ENCODE results near the gene MRRF.

Gene MRRF

DNA sequence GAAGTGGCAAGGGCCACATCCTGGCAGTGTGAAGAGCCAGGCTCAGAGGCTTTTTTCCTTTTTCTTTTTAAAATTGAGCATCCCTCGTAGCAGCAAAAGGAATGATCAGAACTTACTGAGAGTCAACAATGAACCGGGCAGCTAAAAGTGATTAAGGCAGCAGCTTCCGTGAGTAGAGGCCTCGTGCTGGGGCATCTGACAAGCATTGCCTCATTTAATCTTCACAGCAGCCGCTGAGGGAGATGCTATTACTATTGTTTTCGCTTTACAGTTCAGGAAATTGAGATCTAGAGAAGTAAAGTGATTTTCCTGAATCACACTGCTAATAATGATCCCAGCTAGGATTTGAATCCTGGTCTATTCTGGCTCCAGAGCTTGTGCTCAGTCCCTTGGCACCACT lies 75.5 kb downstream of the MRRF start:
- TF ChIP-seq TAF1 (IDR thresholded peaks at IDR 0.05; ENCODE audit: borderline replicate concordance, insufficient read depth, low read length), result no peak
- TF ChIP-seq, protein P1, sequence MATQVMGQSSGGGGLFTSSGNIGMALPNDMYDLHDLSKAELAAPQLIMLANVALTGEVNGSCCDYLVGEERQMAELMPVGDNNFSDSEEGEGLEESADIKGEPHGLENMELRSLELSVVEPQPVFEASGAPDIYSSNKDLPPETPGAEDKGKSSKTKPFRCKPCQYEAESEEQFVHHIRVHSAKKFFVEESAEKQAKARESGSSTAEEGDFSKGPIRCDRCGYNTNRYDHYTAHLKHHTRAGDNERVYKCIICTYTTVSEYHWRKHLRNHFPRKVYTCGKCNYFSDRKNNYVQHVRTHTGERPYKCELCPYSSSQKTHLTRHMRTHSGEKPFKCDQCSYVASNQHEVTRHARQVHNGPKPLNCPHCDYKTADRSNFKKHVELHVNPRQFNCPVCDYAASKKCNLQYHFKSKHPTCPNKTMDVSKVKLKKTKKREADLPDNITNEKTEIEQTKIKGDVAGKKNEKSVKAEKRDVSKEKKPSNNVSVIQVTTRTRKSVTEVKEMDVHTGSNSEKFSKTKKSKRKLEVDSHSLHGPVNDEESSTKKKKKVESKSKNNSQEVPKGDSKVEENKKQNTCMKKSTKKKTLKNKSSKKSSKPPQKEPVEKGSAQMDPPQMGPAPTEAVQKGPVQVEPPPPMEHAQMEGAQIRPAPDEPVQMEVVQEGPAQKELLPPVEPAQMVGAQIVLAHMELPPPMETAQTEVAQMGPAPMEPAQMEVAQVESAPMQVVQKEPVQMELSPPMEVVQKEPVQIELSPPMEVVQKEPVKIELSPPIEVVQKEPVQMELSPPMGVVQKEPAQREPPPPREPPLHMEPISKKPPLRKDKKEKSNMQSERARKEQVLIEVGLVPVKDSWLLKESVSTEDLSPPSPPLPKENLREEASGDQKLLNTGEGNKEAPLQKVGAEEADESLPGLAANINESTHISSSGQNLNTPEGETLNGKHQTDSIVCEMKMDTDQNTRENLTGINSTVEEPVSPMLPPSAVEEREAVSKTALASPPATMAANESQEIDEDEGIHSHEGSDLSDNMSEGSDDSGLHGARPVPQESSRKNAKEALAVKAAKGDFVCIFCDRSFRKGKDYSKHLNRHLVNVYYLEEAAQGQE (IDR thresholded peaks at IDR 0.05; ENCODE audit: insufficient read depth in 1 of 2, low read depth in 2 of 2, low read length in 2 of 2), result no peak
- no peak for TF ChIP-seq POLR2AphosphoS5 (IDR thresholded peaks at IDR 0.05; ENCODE audit: low read depth, low read length)

DNA sequence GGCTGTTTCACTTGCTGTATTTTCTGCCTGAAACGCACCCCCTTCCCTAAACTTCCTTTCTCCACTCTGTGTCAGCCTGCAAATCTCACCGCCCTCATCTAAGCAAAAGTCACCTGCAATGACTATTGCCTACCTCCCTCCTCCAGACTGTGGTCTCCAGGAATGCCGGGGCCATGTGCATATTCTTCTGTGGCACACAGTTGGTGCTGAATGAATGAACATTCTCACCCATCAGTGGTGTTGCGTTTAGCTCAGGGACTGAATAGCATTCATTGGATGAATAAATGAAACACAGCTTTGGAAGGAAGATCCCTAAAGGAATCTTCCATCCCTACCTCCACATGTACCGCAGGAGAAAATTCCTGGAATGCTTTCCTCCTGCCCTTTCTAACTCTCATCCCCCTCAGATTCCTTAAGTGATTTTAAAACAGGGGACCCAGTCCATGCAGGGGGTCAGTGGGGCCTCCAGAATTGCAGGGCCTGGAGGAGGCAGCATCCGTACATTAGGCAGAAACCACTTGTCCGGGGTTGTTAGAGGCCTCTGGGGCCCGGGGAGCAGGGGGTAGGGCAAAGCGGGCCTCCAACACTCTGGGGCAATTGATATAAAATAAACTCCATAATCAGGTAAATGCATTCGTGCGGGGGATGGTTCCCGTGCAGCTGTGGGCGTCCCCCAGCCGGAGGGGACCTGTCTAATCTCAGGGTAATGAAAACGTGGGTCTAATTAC lies 77.8 kb downstream of the MRRF start:
- TF ChIP-seq FOXP2 (optimal IDR thresholded peaks at IDR 0.05; ENCODE audit: borderline replicate concordance, extremely low read depth, extremely low read length, insufficient read depth) (no peak), TAF1 (IDR thresholded peaks at IDR 0.05; ENCODE audit: borderline replicate concordance, insufficient read depth, low read length) (no peak), SIN3A (IDR thresholded peaks at IDR 0.05; ENCODE audit: borderline replicate concordance, insufficient read depth, low read length) (no peak), POLR2AphosphoS5 (IDR thresholded peaks at IDR 0.05; ENCODE audit: low read depth, low read length) (no peak)
- TF ChIP-seq, protein P1 (IDR thresholded peaks at IDR 0.05; ENCODE audit: insufficient read depth in 1 of 2, low read depth in 2 of 2, low read length in 2 of 2), result no peak

DNA sequence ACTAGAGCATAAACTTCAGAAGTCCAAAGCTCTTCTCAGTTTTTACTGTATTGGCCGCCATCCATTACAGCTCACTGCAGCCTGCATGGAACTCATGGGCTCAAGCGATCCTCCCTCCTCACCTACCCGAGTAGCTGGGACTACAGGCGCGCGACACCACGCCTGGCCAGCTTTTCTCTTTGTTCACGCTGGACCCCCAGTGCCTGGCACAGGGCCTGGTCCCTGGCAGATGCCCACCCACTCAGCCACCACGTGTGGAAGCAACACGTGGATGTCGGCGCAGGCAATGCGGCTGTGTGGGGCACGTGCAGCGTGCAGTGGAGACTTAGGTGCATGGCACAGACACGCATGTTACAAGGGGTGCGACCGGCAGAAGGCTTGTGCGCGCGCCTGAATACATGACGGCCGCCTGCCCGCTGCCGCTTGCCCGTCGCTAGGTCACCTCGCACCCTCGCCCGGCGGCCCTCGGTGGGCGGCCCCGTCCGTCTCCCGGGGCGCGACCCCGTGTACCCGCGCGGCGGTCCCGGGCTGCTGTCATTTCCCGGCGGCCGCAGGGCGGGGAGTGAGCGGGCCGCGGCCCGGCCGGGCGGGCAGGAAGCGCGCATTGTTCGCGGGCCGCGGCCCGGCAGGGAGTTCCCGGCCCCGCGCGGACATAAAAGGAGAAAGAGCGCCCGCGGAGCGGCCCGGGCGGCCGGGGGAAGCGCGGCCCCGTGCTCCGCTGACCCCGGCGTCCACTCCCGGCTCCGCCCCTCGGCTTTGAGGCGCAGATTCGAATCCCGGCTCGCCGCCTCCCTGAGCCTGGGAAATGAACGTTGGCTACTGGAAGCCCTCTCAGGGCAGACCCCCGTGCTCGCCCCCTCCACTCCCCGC lies 82.0 kb downstream of the MRRF start:
- TF ChIP-seq FOXP2 (optimal IDR thresholded peaks at IDR 0.05; ENCODE audit: borderline replicate concordance, extremely low read depth, extremely low read length, insufficient read depth), result no peak

DNA sequence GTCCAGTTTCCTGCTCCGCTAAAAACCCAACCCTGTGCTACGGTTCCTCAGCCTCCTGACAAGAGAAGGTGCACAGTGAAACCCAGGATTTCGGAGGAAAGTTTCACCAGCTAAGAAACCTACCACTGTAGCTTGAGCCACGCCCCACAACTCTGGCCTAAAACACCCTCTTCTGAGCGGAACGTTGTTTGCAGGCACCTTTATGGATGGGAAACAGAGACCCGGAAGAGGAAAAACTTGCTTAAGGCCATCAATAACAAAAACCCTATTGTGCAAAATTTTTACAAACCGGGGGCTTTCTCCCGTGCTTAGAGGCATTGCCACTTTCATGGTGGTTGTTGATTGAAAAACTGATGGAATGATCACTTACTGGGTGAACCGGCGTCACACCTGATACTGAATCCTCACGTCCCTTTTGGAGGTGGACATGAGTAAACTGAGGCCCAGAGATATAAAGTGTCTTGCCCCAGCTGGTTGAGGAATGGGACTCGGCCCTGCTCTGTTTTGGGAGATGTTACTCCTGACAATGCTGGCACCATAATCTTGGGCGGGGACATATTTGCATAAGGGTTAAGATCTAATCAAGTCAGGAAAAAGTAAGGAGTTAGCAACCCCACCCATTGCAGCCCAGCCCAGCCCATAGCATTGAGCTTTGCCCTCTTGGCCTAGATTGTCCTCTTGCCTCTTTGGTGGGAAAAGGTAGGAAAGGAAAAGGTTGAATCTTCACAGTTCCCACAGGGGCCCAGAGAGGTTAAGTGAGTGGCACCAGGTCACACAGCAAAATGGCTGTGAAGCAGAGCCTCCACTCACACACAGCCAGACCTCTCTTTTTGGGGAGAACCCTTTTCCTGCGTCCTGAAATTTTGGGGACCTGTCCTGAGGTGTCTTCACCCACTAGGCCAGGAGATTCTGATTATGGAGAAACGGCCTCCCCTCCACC lies 82.9 kb downstream of the MRRF start:
- TF ChIP-seq FOXP2 (optimal IDR thresholded peaks at IDR 0.05; ENCODE audit: borderline replicate concordance, extremely low read depth, extremely low read length, insufficient read depth), result no peak
- TF ChIP-seq, protein P1 (IDR thresholded peaks at IDR 0.05; ENCODE audit: insufficient read depth in 1 of 2, low read depth in 2 of 2, low read length in 2 of 2), result no peak
- TF ChIP-seq TAF1 (IDR thresholded peaks at IDR 0.05; ENCODE audit: borderline replicate concordance, insufficient read depth, low read length), result no peak
- TF ChIP-seq POLR2AphosphoS5 (IDR thresholded peaks at IDR 0.05; ENCODE audit: low read depth, low read length), result no peak
- no peak for TF ChIP-seq SIN3A (IDR thresholded peaks at IDR 0.05; ENCODE audit: borderline replicate concordance, insufficient read depth, low read length)

DNA sequence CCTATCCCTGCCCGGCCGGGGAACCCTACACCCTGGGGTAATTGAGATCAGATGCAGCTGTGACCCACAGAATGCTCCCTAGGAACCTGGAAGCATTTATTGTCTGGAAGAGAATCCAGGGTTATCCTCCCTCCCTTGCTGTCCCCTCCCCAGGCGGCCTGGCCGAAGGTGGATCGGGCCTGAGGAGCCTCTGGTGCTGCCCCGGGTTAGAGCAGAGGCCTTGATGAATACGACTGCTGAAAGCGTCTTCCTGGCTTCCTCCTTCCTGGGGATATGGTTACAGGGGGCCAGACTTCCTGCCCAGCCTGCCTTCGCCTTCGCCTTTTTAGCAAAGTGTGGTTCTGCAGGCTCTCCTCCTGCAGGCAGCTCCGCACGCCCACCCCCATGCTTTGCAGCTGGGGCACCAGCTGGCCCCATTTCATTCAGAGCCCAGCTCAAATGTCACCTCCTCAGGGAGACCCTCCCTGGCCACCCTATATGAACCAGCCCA lies 83.7 kb downstream of the MRRF start:
- TF ChIP-seq, protein P1 (IDR thresholded peaks at IDR 0.05; ENCODE audit: insufficient read depth in 1 of 2, low read depth in 2 of 2, low read length in 2 of 2), result no peak
- TF ChIP-seq TAF1 (IDR thresholded peaks at IDR 0.05; ENCODE audit: borderline replicate concordance, insufficient read depth, low read length) (no peak), POLR2AphosphoS5 (IDR thresholded peaks at IDR 0.05; ENCODE audit: low read depth, low read length) (no peak), FOXP2 (optimal IDR thresholded peaks at IDR 0.05; ENCODE audit: borderline replicate concordance, extremely low read depth, extremely low read length, insufficient read depth) (no peak), SIN3A (IDR thresholded peaks at IDR 0.05; ENCODE audit: borderline replicate concordance, insufficient read depth, low read length) (no peak)
